ENCODE measurements around the gene EMC10.

The EMC10 gene

DNA sequence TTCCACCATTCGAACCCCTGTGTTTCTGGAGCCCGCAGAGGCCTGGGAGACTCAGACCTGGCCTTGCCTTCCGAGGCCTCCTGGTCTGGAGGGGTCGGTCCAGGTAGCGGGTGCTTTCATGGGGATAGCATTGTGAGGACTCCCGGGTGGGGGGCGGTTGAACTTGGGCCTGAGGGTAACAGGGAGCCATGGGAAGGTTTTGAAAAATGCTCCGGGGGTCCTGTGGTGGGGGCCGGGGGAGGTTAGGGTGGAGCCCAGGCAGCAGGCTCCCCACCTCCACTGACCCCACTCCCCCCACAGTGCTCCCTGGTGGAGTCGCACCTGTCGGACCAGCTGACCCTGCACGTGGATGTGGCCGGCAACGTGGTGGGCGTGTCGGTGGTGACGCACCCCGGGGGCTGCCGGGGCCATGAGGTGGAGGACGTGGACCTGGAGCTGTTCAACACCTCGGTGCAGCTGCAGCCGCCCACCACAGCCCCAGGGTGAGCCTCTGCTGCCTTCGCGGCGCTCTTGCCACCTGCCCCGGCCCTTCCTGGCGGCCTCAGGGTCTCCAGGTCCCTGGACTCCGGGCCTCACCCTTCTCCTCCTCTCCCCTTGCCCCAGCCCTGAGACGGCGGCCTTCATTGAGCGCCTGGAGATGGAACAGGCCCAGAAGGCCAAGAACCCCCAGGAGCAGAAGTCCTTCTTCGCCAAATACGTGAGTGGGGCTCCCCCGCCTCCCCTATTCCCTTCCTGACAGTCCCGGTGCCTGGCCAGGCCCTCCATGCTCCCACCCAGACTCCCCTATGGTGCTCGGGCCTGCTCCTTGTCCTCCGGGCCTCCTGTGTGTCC, 4.2 kb downstream of the EMC10 start:
- H3K27ac ChIP-seq: no peak overlapping the region
- TF ChIP-seq, protein P1, sequence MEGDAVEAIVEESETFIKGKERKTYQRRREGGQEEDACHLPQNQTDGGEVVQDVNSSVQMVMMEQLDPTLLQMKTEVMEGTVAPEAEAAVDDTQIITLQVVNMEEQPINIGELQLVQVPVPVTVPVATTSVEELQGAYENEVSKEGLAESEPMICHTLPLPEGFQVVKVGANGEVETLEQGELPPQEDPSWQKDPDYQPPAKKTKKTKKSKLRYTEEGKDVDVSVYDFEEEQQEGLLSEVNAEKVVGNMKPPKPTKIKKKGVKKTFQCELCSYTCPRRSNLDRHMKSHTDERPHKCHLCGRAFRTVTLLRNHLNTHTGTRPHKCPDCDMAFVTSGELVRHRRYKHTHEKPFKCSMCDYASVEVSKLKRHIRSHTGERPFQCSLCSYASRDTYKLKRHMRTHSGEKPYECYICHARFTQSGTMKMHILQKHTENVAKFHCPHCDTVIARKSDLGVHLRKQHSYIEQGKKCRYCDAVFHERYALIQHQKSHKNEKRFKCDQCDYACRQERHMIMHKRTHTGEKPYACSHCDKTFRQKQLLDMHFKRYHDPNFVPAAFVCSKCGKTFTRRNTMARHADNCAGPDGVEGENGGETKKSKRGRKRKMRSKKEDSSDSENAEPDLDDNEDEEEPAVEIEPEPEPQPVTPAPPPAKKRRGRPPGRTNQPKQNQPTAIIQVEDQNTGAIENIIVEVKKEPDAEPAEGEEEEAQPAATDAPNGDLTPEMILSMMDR (conservative IDR thresholded peaks at IDR 0.05): no peak
- no peak for TF ChIP-seq ZFX (IDR thresholded peaks at IDR 0.05)

DNA sequence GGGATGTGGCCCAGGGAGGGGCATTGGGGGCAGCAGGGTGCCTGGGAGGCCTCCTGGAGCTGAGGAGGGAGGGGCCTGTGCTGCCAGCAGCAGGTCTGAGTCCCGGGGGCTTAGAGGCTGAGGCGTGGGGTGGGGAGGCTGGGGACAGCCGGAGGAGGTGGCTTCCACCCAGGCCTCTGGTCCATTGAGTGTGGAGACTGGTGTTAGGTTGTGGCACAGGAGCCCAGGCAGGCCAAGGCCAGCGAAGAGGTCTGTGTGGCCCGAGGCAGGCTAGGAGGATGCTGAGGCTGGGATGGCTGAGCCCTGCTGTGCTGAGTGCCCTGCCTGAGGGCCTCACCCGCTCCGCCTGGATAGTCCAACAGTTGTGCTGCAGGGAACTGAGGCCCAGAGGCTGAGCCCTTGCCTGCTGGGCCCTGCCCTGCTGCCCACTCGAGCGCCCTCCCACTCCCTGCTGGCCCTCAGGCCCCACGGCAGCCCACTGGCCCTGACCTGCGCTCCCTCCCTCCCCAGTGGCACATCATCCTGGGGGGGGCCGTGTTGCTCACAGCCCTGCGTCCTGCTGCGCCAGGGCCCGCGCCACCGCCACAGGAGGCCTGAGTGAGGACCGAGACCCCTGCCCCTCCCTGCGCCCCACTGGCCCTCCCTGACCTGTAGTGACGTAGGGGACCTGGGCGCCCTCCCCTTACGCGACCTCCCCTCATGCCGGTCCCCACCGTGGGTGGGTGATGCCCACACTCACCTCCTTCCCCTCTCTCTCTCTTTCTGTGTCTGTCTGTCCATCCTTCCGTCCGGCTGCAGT, 5.2 kb downstream of the EMC10 start:
- no peak overlapping the region for H3K27ac ChIP-seq
- TF ChIP-seq, protein P1 (conservative IDR thresholded peaks at IDR 0.05): no peak
- no peak for TF ChIP-seq ZFX (IDR thresholded peaks at IDR 0.05)

DNA sequence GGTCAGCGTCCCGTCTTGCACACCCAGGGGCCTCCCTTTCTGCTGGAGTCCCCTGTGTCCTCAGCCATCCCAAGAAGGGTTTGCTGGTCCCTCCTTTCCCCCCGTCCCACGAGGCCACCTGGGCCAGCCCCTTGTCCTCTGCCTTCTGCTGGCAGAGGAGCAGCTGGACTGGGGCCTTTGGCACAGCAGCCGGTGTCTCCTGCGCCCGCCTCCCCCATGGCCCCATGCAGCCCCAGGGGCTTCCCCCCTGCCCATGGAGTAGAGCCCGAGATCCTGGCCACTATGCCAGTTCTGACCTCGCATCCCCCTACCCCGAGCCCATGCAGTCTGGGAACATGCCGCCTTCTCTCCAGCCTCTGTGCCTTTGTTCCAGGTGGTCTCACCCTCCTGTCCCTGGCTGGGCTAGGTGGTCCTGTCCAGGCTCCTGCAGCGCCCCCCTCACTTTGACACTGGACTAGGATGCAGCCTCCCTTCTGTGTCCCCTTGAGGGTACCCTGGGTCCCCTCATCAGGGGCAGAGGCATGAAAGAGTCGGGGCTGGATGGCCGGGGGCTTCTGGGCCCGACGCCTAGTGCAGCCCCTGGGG, 6.1 kb downstream of the EMC10 start:
- no peak overlapping the region for H3K27ac ChIP-seq
- TF ChIP-seq ZFX (IDR thresholded peaks at IDR 0.05): no peak
- TF ChIP-seq, protein P1 (conservative IDR thresholded peaks at IDR 0.05): no peak

DNA sequence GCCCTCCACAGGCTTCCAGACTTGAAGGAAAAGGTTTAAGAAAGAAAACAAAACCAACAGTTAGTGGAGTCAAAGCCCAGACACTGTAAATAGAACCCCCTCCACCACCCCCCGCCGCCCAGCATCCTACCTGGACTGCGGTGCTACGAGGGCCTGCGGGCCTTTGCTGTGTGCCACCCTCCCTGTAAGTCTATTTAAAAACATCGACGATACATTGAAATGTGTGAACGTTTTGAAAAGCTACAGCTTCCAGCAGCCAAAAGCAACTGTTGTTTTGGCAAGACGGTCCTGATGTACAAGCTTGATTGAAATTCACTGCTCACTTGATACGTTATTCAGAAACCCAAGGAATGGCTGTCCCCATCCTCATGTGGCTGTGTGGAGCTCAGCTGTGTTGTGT, 6.6 kb downstream of the EMC10 start:
- no peak for TF ChIP-seq ZFX (IDR thresholded peaks at IDR 0.05)
- TF ChIP-seq, protein P1 (conservative IDR thresholded peaks at IDR 0.05): no peak
- H3K27ac ChIP-seq: no peak overlapping the region

DNA sequence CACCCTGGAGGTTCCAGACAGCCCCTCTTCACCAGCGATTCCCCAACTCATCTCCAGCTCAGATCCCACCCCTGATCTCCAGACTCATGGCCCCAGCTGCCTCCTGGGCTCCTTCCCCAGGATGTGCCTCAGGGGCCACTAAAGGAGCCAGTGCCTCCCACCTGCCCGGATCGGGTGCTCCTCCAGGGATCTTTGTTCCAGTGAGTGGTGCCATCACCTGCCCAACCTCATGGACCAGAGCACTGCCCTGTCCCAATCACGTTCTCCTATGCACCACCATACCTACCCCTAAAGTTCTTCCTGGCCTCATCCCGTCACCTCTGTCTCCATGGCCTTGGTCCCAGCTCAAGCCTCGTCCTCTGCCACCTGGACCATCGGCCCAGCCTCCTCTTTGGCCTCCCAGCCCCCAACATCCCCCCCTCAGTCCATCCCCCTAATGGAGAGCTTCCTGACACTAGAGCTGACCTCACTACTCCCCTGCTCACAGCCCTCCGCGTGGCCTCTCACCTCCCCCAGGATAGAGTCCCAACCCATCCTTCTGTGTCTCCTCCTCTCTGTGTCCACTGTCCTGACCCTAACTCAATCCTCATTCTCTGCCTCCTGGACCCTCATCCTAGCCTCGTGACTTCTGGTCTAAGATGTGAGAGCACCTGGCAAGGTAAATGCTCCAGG, 9.1 kb downstream of the EMC10 start:
- no peak for TF ChIP-seq ZFX (IDR thresholded peaks at IDR 0.05)
- TF ChIP-seq, protein P1 (conservative IDR thresholded peaks at IDR 0.05): no peak
- H3K27ac ChIP-seq: no peak overlapping the region

DNA sequence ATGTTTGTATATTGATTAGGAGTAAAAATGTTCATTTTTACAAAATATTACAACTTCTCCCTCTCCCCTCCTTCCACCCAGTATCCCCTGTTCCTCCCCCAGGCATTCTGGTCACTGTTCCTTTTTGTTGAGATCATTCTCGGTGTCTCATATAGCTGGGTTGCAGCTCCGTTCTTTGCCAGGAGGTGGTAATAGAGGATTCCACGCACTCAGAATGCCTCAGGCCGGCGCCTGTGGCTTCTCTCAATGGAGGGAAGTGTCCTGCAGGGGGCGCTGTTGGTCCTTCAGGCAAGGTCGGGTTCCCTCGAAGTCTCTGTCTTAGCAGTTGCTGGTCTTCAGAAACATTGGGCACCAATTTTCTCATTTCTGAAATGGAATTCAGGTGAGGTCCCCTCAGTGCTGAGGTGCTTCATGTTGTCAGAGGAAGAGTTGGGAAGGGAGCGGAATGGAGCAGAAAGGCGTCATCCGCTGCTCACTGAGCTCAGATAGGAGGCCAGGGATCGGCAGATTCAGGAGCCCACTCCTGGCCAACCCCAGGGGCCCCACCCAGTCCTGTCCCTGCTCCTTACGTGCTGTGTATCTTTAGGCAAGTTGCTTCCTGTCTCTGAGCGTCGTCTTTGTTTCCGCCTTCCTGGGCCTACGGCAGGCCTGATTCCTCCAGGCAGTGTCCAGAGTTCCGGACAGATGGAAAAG, 10.7 kb downstream of the EMC10 start:
- H3K27ac ChIP-seq: no peak overlapping the region

More for the DNA sequence above, 10.7 kb downstream of the EMC10 start:
- TF ChIP-seq, protein P1 (conservative IDR thresholded peaks at IDR 0.05): peak; percentile 76
- TF ChIP-seq ZFX (IDR thresholded peaks at IDR 0.05): no peak
